ENCODE data around the gene NMNAT2. TPM values are rescaled to one million over a fixed set of nuclear protein-coding genes. Genes with fewer than 3 reads are reported as not detected.

Gene NMNAT2
- polyA plus RNA-seq, 1 donor from 2014 or later = 43.8 TPM

- TF ChIP-seq POLR2AphosphoS5 (IDR thresholded peaks at IDR 0.05) (no peak), CTCF (IDR thresholded peaks at IDR 0.05; ENCODE audit: poor library complexity, severe bottlenecking) (no peak), SMC3 (conservative IDR thresholded peaks at IDR 0.05; ENCODE audit: poor library complexity) (no peak), TAF1 (IDR thresholded peaks at IDR 0.05; ENCODE audit: low read depth) (no peak), EZH2 (IDR thresholded peaks at IDR 0.05; ENCODE audit: borderline replicate concordance, insufficient read depth, low read length, poor library complexity, severe bottlenecking) (no peak), RAD21 (conservative IDR thresholded peaks at IDR 0.05) (no peak), EP300 (conservative IDR thresholded peaks at IDR 0.05; ENCODE audit: poor library complexity, severe bottlenecking) (no peak), MXI1 (conservative IDR thresholded peaks at IDR 0.05; ENCODE audit: poor library complexity, severe bottlenecking) (no peak), REST (IDR thresholded peaks at IDR 0.05; ENCODE audit: borderline replicate concordance) (no peak)
- H2AFZ ChIP-seq (ENCODE audit: low read depth, low read length) = no peak overlapping the region
These were observed 53.1 kb downstream of the NMNAT2 start for GRCh38 chr1:183365093-183365492.

GRCh38 chr1:183363972-183364371 lies 54.2 kb downstream of the NMNAT2 start:
- Histone ChIP-seq H2AFZ (ENCODE audit: low read depth, low read length) (no peak overlapping the region), H3K9ac (ENCODE audit: low read length) (no peak overlapping the region), H3K79me2 (replicated peaks; ENCODE audit: insufficient read depth, low read length) (no peaks in the 10 kb centered on the region), H3K9me3 (ENCODE audit: low read length) (no peaks in the 10 kb centered on the region), H3K9me2 (ENCODE audit: insufficient read depth, low read length) (no peaks in the 10 kb centered on the region), H3K27ac (ENCODE audit: low read length) (no peak overlapping the region), H4K20me1 (ENCODE audit: insufficient read depth) (no peaks in the 10 kb centered on the region), H3F3A (ENCODE audit: insufficient read depth, low read length, poor library complexity, severe bottlenecking) (peaks cover 6% of the 10 kb centered on the region), H3K27me3 (ENCODE audit: insufficient read depth, low read depth, low read length) (no peaks in the 10 kb centered on the region), H3K36me3 (ENCODE audit: insufficient read depth, low read length) (no peaks in the 10 kb centered on the region), H3K4me3 (ENCODE audit: low read length) (no peak overlapping the region), H3K4me2 (ENCODE audit: low read length) (no peak overlapping the region)
- TF ChIP-seq MXI1 (conservative IDR thresholded peaks at IDR 0.05; ENCODE audit: poor library complexity, severe bottlenecking) (no peak), TAF1 (IDR thresholded peaks at IDR 0.05; ENCODE audit: low read depth) (no peak), SMC3 (conservative IDR thresholded peaks at IDR 0.05; ENCODE audit: poor library complexity) (no peak), POLR2AphosphoS5 (IDR thresholded peaks at IDR 0.05) (no peak), EP300 (conservative IDR thresholded peaks at IDR 0.05; ENCODE audit: poor library complexity, severe bottlenecking) (no peak), RAD21 (conservative IDR thresholded peaks at IDR 0.05) (no peak), REST (IDR thresholded peaks at IDR 0.05; ENCODE audit: borderline replicate concordance) (no peak)

More at GRCh38 chr1:183365093-183365492, 53.1 kb downstream of the NMNAT2 start:
- Histone ChIP-seq H3F3A (ENCODE audit: insufficient read depth, low read length, poor library complexity, severe bottlenecking) (peaks cover 6% of the 10 kb centered on the region), H3K9me3 (ENCODE audit: low read length) (no peaks in the 10 kb centered on the region), H3K27ac (ENCODE audit: low read length) (no peak overlapping the region), H3K4me3 (ENCODE audit: low read length) (no peak overlapping the region), H3K27me3 (ENCODE audit: insufficient read depth, low read depth, low read length) (no peaks in the 10 kb centered on the region), H3K4me2 (ENCODE audit: low read length) (no peak overlapping the region), H3K36me3 (ENCODE audit: insufficient read depth, low read length) (no peaks in the 10 kb centered on the region), H4K20me1 (ENCODE audit: insufficient read depth) (no peaks in the 10 kb centered on the region), H3K79me2 (replicated peaks; ENCODE audit: insufficient read depth, low read length) (no peaks in the 10 kb centered on the region), H3K9me2 (ENCODE audit: insufficient read depth, low read length) (no peaks in the 10 kb centered on the region), H3K9ac (ENCODE audit: low read length) (no peak overlapping the region)
